SK-N-MC (cell line): Measurements from ENCODE around the gene MCF2L.

Source experiments
- DNase-seq: peaks from one replicate; pipeline ENCODE4 v3.0.0-alpha.2; 2011; ENCODE audit warnings: low read depth, low spot score
- H3K27ac ChIP-seq: fragments of 200-600 bp; sonication (generic); 2 replicates; pipeline ENCODE4 v1.5.1; 2016; ENCODE audit warnings: mixed run types
- H3K36me3 ChIP-seq: fragments of 200-600 bp; sonication (generic); 2 replicates; pipeline ENCODE4 v1.6.1; 2017; ENCODE audit warnings: antibody characterized with exemption, low read length, mixed read lengths; ENCODE audit not compliant: insufficient read depth
- H3K4me3 ChIP-seq: fragments of 200-600 bp; sonication (generic); 2 replicates; pipeline ENCODE4 v1.5.1; 2016
- H3K9ac ChIP-seq: fragments of 200-600 bp; sonication (generic); 2 replicates; pipeline ENCODE4 v1.8.0; 2017; ENCODE audit warnings: mixed run types, mixed read lengths; ENCODE audit not compliant: insufficient read length
- H3K9me3 ChIP-seq: fragments of 200-600 bp; sonication (generic); 2 replicates; pipeline ENCODE4 v1.6.1; 2017; ENCODE audit warnings: low read depth, mild to moderate bottlenecking, antibody characterized with exemption, low read length, moderate library complexity, mixed read lengths
- EZH2 ChIP-seq: fragments of 200-600 bp; sonication (generic); IDR thresholded peaks from one replicate; pipeline ENCODE4 v1.6.1; 2017; ENCODE audit warnings: antibody characterized with exemption
- FOXP2 ChIP-seq: optimal IDR thresholded peaks from 2 replicates; pipeline ENCODE3; 2011; ENCODE audit warnings: mild to moderate bottlenecking, moderate library complexity; ENCODE audit not compliant: insufficient read depth; ENCODE audit errors: extremely low read length, control extremely low read depth
- POLR2AphosphoS5 ChIP-seq: IDR thresholded peaks from 2 replicates; pipeline ENCODE4 v1.6.1; 2012; ENCODE audit warnings: mild to moderate bottlenecking, low read depth, low read length, borderline replicate concordance

Gene MCF2L

GRCh38 chr13:113021811-113022210 is 52.8 kb downstream of the MCF2L start:
- no peaks in the 10 kb centered on the region for H3K36me3 ChIP-seq

GRCh38 chr13:113022391-113022744 is 53.4 kb downstream of the MCF2L start:
- no peaks in the 10 kb centered on the region for H3K36me3 ChIP-seq
- H3K9ac ChIP-seq: no peak overlapping the region
- no peak for TF ChIP-seq FOXP2
- TF ChIP-seq POLR2AphosphoS5: no peak
- no peak for TF ChIP-seq EZH2
- no peak for DNase-seq
- H3K9me3 ChIP-seq: no peaks in the 10 kb centered on the region
- H3K4me3 ChIP-seq: no peak overlapping the region
- H3K27ac ChIP-seq: no peak overlapping the region

More at GRCh38 chr13:113021811-113022210, 52.8 kb downstream of the MCF2L start:
- Histone ChIP-seq H3K4me3 (no peak overlapping the region), H3K9me3 (no peaks in the 10 kb centered on the region), H3K9ac (no peak overlapping the region), H3K27ac (no peak overlapping the region)
- TF ChIP-seq POLR2AphosphoS5: no peak
- no peak for DNase-seq

DNA sequence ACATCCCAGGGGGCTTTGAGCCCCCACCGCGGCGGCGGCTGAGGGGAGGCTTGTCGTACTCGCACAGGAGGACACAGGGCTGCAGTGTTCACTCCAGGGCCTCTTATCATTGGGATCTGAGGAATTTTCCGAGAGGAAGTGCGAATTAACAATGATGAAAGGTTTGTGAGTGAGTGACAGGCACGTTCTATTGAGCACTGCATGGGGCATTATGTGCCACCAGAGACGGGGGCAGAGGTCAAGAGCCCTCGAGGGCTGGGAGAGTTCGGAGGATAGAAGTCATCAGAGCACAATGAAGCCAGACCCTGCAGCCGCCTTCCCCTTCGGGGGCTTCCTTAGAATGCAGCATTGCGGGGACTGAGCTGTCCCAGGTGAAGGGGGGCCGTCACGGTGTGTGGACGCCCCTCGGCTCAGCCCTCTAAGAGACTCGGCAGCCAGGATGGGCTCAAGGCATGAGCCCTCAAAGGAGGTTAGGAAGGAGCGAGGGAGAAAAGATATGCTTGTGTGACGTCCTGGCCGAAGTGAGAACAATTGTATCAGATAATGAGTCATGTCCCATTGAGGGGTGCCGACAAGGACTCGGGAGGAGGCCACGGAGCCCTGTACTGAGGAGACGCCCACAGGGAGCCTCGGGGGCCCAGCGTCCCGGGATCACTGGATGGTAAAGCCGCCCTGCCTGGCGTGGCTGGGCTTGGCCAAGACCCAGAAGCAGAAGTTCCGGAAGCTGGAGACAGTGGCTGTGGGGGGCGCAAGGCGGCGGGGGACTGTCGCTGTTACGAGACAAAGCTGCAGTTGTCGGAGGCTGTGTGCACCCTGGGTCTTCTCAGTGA is 53.9 kb downstream of the MCF2L start:
- Histone ChIP-seq H3K9me3 (no peaks in the 10 kb centered on the region), H3K36me3 (no peaks in the 10 kb centered on the region), H3K27ac (no peak overlapping the region), H3K9ac (no peak overlapping the region), H3K4me3 (no peak overlapping the region)
- DNase-seq: no peak
- no peak for TF ChIP-seq EZH2
- TF ChIP-seq POLR2AphosphoS5: no peak
- TF ChIP-seq FOXP2: no peak

DNA sequence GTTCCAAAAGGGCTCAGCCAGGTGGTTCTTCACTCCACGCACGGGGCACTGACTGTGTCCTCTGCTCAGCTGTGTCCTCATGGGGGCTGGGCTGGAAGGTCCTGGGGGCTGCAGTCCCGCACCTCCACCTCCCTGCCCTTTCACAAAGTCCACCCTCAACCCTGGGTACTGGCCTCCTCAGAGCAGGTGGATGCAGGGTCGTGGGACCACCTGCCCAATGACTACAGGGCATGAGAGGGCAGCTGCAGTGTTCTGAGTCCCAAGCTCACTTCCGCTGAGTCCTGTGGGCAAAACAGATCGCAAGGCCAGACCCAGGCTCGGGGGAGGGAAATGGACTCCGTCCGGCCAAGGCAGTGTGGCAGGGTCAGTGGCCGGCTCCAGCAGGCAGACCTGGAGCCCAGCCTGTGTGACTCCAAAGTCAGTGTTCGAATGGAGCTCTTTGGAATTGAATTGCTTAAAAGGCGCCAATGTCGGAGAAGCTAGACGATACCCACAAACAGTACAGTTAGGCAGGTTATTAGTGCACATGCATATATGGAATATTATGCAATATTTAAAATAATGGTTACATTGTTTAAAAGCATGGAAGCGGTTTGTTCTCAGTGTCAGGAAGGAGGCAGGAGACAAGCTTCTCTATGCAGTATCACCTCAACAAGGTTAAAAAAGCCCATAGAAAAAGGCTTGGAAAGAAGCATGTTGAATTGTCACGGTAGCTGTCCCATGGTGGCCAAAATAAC is 54.8 kb downstream of the MCF2L start:
- Histone ChIP-seq H3K27ac (no peak overlapping the region), H3K9me3 (no peaks in the 10 kb centered on the region), H3K9ac (no peak overlapping the region), H3K36me3 (no peaks in the 10 kb centered on the region), H3K4me3 (no peak overlapping the region)
- no peak for TF ChIP-seq EZH2
- no peak for TF ChIP-seq FOXP2
- TF ChIP-seq POLR2AphosphoS5: no peak
- DNase-seq: no peak

DNA sequence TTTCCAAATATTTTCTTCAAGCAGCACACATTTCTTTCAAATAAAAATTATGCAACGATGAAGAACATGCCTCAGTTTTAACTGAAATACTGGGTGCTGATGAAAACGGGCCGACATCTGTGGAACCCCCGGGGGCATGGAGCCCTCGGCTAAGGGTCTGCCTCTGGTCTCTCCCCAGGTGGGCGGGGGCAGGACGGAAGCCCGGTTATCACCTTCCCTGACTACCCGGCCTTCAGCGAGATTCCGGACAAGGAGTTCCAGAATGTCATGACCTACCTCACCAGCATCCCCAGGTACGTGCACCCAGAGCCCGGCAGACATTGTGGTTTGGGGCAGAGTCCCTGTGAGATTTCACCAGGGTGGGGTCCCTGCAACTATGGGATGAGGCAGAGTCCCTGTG is 55.5 kb downstream of the MCF2L start:
- Histone ChIP-seq H3K9me3 (no peaks in the 10 kb centered on the region), H3K4me3 (no peak overlapping the region), H3K9ac (no peak overlapping the region), H3K36me3 (no peaks in the 10 kb centered on the region), H3K27ac (no peak overlapping the region)
- no peak for TF ChIP-seq EZH2
- TF ChIP-seq POLR2AphosphoS5: no peak
- DNase-seq: no peak

DNA sequence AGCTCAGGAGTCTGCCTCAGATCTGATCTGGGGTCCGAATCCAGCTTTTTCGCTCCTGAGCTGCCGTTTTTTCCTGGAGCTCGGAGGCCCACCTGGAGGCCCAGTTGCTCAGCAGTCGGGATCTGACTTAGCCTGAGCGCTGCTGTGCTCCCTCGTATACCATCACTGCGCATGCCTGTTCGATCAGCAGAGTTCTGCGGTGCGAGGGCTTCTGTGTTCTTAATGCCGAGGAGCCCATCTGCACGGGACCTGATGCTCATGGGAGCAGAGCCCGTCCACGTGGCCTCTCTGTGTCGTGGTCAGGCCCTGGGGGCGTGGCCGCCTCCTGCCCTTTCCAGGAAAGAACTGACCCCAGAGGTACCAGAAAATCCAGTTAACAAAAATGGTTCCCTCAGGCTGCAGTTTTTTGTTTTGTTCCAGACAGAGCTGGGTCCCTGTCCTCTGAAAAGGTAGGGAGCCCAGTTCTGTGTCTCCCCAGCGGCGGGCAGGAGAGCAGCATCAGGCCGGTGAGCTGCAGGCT is 57.4 kb downstream of the MCF2L start:
- H3K9me3 ChIP-seq: no peaks in the 10 kb centered on the region
- no peak overlapping the region for H3K27ac ChIP-seq
- no peak overlapping the region for H3K9ac ChIP-seq
- no peak for DNase-seq
- no peaks in the 10 kb centered on the region for H3K36me3 ChIP-seq
- no peak overlapping the region for H3K4me3 ChIP-seq
- TF ChIP-seq EZH2 (no peak), POLR2AphosphoS5 (no peak), FOXP2 (no peak)

GRCh38 chr13:113027095-113027494 is 58.1 kb downstream of the MCF2L start:
- Histone ChIP-seq H3K9ac (no peak overlapping the region), H3K4me3 (no peak overlapping the region), H3K27ac (no peak overlapping the region), H3K9me3 (no peaks in the 10 kb centered on the region), H3K36me3 (no peaks in the 10 kb centered on the region)
- no peak for DNase-seq
- TF ChIP-seq EZH2 (no peak), POLR2AphosphoS5 (no peak), FOXP2 (no peak)

DNA sequence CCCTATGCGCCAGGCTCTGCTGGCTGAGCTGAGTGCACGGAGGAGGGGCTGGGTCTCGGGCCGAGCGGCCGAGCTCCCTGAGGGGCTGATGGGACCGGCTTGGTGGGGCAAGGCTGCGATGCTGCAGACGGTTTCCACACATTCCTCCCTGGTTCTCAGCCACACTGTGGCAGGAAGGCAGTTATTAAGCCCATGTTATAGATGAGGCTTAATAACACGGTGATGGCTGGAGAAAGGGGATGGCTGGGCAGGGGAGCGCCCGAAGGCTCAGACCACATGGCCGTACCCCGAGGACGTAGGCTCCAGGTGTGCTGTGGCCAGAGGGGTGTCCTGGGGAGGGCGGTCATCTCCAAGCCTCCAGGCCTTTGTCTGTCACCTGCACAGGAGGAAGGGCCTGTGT is 58.6 kb downstream of the MCF2L start:
- no peak for DNase-seq
- Histone ChIP-seq H3K9ac (no peak overlapping the region), H3K27ac (no peak overlapping the region), H3K9me3 (no peaks in the 10 kb centered on the region), H3K36me3 (no peaks in the 10 kb centered on the region), H3K4me3 (no peak overlapping the region)
- TF ChIP-seq POLR2AphosphoS5 (no peak), EZH2 (no peak), FOXP2 (no peak)
